Measurements from ENCODE around the gene ITIH4. TPM values are rescaled to one million over a fixed set of nuclear protein-coding genes. Genes with fewer than 3 reads are reported as not detected.

Gene ITIH4
- total and polyA plus RNA-seq, 2 of the 13 experiments (the other 11 are each of a cell fraction or from before 2014, with no cell fraction given): 2.7 to 5.3 TPM

DNA sequence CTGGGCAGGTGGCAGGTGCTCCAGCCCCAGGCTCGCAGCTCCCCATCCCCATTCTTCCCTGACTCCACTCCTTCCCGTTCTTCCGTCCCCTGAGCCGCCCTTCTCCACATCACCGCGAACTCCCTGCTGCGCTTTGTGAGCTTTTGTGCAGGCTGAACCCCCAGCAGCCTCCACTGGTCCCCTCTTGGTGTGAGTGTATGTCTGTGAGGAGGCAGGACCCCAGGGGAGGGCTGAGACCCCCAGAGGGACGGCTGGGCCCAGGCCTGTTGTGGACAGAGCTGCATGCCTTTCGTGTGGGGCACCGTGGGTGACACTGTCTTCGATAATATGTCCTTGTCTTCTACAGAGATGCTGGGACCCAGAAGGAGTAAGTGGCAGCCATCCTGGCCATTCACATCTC, 43.2 kb downstream of the ITIH4 start (continued):
- TF ChIP-seq AHDC1 (CRISPR knock-in tag; IDR thresholded peaks at IDR 0.05; ENCODE audit: borderline replicate concordance) (no peak), EP300 (IDR thresholded peaks at IDR 0.05; ENCODE audit: low read depth in 2 of 2, low read length in 2 of 2) (no peak), EP300 (CRISPR knock-in tag; IDR thresholded peaks at IDR 0.05; ENCODE audit: borderline replicate concordance) (no peak), ZSCAN22 (CRISPR knock-in tag; IDR thresholded peaks at IDR 0.05) (no peak), FOXA3 (CRISPR knock-in tag; IDR thresholded peaks at IDR 0.05) (no peak), NFYC (CRISPR knock-in tag; IDR thresholded peaks at IDR 0.05) (no peak), KLF13 (CRISPR knock-in tag; IDR thresholded peaks at IDR 0.05) (no peak), RFX3 (CRISPR knock-in tag; IDR thresholded peaks at IDR 0.05) (no peak), IKZF1 (IDR thresholded peaks at IDR 0.05) (no peak), NR3C1 (CRISPR knock-in tag; IDR thresholded peaks at IDR 0.05) (no peak), SP4 (CRISPR knock-in tag; IDR thresholded peaks at IDR 0.05) (0 out of 2 replicates have a peak, but pooled peaks have one; percentile 16), THYN1 (CRISPR knock-in tag; IDR thresholded peaks at IDR 0.05; ENCODE audit: borderline replicate concordance, low read depth) (no peak), MED13 (CRISPR knock-in tag; IDR thresholded peaks at IDR 0.05) (peak; percentile 38; the same call in 1 of the 2 replicates), TP53 (CRISPR knock-in tag; conservative IDR thresholded peaks at IDR 0.05) (peak; percentile 35; the same call in 1 of the 2 replicates), CSRNP1 (CRISPR knock-in tag; IDR thresholded peaks at IDR 0.05) (0 out of 2 replicates have a peak, but pooled peaks have one; percentile 1)
- TF ChIP-seq, protein P1, sequence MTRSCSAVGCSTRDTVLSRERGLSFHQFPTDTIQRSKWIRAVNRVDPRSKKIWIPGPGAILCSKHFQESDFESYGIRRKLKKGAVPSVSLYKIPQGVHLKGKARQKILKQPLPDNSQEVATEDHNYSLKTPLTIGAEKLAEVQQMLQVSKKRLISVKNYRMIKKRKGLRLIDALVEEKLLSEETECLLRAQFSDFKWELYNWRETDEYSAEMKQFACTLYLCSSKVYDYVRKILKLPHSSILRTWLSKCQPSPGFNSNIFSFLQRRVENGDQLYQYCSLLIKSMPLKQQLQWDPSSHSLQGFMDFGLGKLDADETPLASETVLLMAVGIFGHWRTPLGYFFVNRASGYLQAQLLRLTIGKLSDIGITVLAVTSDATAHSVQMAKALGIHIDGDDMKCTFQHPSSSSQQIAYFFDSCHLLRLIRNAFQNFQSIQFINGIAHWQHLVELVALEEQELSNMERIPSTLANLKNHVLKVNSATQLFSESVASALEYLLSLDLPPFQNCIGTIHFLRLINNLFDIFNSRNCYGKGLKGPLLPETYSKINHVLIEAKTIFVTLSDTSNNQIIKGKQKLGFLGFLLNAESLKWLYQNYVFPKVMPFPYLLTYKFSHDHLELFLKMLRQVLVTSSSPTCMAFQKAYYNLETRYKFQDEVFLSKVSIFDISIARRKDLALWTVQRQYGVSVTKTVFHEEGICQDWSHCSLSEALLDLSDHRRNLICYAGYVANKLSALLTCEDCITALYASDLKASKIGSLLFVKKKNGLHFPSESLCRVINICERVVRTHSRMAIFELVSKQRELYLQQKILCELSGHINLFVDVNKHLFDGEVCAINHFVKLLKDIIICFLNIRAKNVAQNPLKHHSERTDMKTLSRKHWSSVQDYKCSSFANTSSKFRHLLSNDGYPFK (CRISPR knock-in tag; IDR thresholded peaks at IDR 0.05; ENCODE audit: borderline replicate concordance): peak; percentile 41; the same call in 1 of the 2 replicates
- TF ChIP-seq, protein P2, sequence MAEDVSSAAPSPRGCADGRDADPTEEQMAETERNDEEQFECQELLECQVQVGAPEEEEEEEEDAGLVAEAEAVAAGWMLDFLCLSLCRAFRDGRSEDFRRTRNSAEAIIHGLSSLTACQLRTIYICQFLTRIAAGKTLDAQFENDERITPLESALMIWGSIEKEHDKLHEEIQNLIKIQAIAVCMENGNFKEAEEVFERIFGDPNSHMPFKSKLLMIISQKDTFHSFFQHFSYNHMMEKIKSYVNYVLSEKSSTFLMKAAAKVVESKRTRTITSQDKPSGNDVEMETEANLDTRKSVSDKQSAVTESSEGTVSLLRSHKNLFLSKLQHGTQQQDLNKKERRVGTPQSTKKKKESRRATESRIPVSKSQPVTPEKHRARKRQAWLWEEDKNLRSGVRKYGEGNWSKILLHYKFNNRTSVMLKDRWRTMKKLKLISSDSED (CRISPR knock-in tag; IDR thresholded peaks at IDR 0.05): no peak
- TF ChIP-seq, protein P3, sequence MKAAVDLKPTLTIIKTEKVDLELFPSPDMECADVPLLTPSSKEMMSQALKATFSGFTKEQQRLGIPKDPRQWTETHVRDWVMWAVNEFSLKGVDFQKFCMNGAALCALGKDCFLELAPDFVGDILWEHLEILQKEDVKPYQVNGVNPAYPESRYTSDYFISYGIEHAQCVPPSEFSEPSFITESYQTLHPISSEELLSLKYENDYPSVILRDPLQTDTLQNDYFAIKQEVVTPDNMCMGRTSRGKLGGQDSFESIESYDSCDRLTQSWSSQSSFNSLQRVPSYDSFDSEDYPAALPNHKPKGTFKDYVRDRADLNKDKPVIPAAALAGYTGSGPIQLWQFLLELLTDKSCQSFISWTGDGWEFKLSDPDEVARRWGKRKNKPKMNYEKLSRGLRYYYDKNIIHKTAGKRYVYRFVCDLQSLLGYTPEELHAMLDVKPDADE (CRISPR knock-in tag; IDR thresholded peaks at IDR 0.05): 0 out of 2 replicates have a peak, but pooled peaks have one; percentile 34

Measured in HepG2 (cell line).